ENCODE data around the gene DPP4.

DPP4 gene

DNA sequence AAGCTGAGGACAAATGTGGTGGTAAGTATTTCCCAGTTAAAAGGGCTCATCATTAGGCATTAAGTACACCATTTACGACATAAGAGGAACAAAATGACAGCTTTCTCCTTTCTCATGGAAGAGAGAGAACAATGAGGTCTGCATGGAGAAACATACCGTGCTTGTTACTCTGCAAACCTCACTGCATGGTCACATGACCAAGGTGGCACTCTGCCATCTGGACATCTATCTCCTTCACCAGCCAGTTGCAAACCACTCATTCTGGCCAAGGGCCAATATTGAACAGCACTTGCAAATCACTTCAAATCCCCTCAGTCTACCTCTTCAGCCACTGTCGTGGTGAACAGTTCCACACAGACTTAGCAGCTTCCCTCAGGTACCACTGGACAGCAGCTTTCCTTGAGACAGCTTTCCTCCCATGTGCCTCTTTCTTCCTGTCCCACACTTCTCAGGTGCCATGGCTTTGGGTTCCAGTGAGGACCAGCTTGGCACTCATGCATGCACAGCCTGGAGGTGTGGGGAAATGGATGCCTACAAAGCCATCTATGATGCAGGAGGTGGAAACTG lies 29.5 kb upstream of the DPP4 start:
- Histone ChIP-seq H3K4me1 (ENCODE audit: control insufficient read depth, insufficient read depth, low read length) (no peaks in the 10 kb centered on the region), H3K27me3 (ENCODE audit: control insufficient read depth, insufficient read depth, low read length) (no peaks in the 10 kb centered on the region), H3K9ac (ENCODE audit: low read length) (no peak overlapping the region), H3K36me3 (ENCODE audit: control insufficient read depth, insufficient read depth, low read length) (no peaks in the 10 kb centered on the region), H3K4me3 (ENCODE audit: low read length) (no peak overlapping the region), H3K27ac (ENCODE audit: low read depth, low read length) (no peak overlapping the region)

DNA sequence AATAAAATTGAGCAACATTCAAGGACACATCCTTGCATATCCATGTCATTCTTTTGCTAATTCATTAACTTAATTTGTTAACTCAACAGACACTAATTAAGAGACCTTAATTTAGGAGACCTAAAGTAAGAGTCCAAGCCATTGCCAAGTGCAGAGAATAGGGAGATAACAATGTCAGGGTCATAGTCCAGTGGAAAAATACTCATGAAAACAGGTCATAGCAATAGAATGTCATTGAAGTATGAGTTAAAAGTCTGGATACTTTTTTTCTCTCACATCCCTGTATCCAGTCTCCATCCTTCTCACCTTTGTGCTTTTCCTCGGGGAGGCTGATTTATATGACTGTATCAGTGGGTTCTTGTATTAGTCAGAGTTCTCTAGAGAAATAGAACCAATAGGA lies 26.6 kb upstream of the DPP4 start:
- Histone ChIP-seq H3K27me3 (ENCODE audit: control insufficient read depth, insufficient read depth, low read length) (no peaks in the 10 kb centered on the region), H3K9ac (ENCODE audit: low read length) (no peak overlapping the region), H3K4me3 (ENCODE audit: low read length) (no peak overlapping the region), H3K36me3 (ENCODE audit: control insufficient read depth, insufficient read depth, low read length) (no peaks in the 10 kb centered on the region), H3K27ac (ENCODE audit: low read depth, low read length) (no peak overlapping the region), H3K4me1 (ENCODE audit: control insufficient read depth, insufficient read depth, low read length) (no peaks in the 10 kb centered on the region)

DNA sequence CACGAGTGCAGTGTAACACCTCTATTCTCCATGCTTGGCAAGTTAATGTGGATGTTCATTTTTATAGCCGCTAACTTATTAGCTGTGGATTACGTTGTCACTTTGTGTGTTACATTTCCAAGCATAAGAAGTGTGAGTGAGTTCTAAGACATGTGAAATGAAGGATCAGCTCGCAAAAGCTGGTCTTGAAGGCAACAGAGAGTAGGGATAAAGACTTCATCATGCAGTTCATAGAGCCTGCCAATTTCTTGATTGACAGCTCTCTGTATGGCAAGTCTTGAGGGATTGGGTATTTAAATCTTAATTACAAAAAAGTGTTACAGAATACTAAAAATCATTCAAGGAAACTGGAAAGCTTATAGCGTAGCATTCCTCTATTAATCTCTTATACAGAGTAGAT lies 25.8 kb upstream of the DPP4 start:
- Histone ChIP-seq H3K36me3 (ENCODE audit: control insufficient read depth, insufficient read depth, low read length) (no peaks in the 10 kb centered on the region), H3K4me3 (ENCODE audit: low read length) (no peak overlapping the region), H3K27ac (ENCODE audit: low read depth, low read length) (no peak overlapping the region)

DNA sequence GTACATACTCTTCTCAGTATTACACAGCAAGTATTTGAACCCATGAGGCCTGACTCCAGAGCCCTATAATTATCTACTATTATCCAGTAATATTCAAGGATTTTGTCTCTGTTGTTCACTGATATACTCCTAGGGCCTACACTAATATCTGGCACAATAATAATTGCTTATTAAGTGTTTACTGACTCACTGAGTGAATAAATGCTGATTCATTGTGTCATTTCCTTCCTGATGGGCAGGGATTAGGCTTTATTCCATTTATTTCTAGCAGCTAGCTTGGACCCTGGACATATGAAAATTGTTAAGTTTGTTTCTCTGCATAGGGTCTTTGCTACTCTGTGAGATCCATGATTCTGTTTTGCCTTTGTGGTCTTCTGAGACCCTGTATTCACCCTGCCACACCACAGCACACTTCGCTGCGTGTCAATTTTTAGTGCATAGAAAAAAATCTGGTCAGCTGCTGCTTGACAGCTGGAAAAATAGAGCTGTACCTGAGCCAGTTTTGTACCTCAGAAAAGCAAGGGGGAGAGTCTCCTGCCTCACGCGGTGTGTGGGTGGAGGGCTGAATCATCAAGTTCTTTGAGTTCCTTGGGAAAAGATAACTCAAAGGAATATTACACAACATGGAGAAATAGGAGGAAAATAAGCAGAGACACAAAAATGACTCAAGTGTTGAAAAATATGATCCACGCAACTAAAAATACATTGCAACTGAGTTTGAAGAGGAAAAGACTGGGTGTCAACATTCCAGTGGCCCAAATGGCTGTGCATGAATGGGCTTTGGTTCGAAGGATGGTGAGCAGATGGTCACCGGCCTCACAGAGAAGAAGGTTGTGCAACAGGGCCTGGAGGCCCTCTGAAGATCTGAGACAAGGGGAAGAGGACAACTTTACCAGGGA lies 18.9 kb upstream of the DPP4 start:
- Histone ChIP-seq H3K4me1 (ENCODE audit: control insufficient read depth, insufficient read depth, low read length) (no peaks in the 10 kb centered on the region), H3K36me3 (ENCODE audit: control insufficient read depth, insufficient read depth, low read length) (no peaks in the 10 kb centered on the region), H3K4me3 (ENCODE audit: low read length) (no peak overlapping the region), H3K27me3 (ENCODE audit: control insufficient read depth, insufficient read depth, low read length) (no peaks in the 10 kb centered on the region), H3K27ac (ENCODE audit: low read depth, low read length) (no peak overlapping the region), H3K9ac (ENCODE audit: low read length) (no peak overlapping the region)

More for the DNA sequence above, 25.8 kb upstream of the DPP4 start:
- H3K9ac ChIP-seq (ENCODE audit: low read length) = no peak overlapping the region
- no peaks in the 10 kb centered on the region for H3K27me3 ChIP-seq (ENCODE audit: control insufficient read depth, insufficient read depth, low read length)
- H3K4me1 ChIP-seq (ENCODE audit: control insufficient read depth, insufficient read depth, low read length) = no peaks in the 10 kb centered on the region

GRCh38 chr2:162092008-162092390 lies 18.0 kb upstream of the DPP4 start:
- Histone ChIP-seq H3K4me3 (ENCODE audit: low read length) (no peak overlapping the region), H3K4me1 (ENCODE audit: control insufficient read depth, insufficient read depth, low read length) (no peaks in the 10 kb centered on the region), H3K27me3 (ENCODE audit: control insufficient read depth, insufficient read depth, low read length) (no peaks in the 10 kb centered on the region), H3K9ac (ENCODE audit: low read length) (no peak overlapping the region), H3K27ac (ENCODE audit: low read depth, low read length) (no peak overlapping the region), H3K36me3 (ENCODE audit: control insufficient read depth, insufficient read depth, low read length) (no peaks in the 10 kb centered on the region)

- Histone ChIP-seq H3K4me3 (ENCODE audit: low read length) (no peak overlapping the region), H3K9ac (ENCODE audit: low read length) (no peak overlapping the region), H3K27me3 (ENCODE audit: control insufficient read depth, insufficient read depth, low read length) (no peaks in the 10 kb centered on the region), H3K27ac (ENCODE audit: low read depth, low read length) (no peak overlapping the region), H3K36me3 (ENCODE audit: control insufficient read depth, insufficient read depth, low read length) (no peaks in the 10 kb centered on the region), H3K4me1 (ENCODE audit: control insufficient read depth, insufficient read depth, low read length) (no peaks in the 10 kb centered on the region)
Measured at GRCh38 chr2:162091325-162092007, 17.5 kb upstream of the DPP4 start.

DNA sequence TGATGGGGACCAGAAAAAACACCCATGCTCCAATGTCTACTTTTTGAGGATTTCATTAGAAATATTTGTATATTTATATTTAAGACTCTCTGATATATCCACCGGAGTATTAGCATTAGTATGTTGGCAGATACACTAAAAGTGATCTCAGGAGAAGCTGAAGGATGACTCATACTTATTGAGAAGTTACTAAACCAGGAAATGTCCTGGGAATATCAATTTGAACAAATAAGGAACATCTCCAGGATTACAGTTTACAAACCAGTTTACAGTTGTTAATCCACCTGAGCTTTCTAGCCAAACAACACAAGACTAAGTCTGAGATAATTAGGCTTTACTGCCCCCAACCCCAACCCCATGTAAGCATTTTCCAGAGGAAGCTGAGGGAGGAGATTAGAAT lies 16.1 kb upstream of the DPP4 start:
- Histone ChIP-seq H3K27ac (ENCODE audit: low read depth, low read length) (no peak overlapping the region), H3K36me3 (ENCODE audit: control insufficient read depth, insufficient read depth, low read length) (no peaks in the 10 kb centered on the region), H3K27me3 (ENCODE audit: control insufficient read depth, insufficient read depth, low read length) (no peaks in the 10 kb centered on the region), H3K4me1 (ENCODE audit: control insufficient read depth, insufficient read depth, low read length) (no peaks in the 10 kb centered on the region), H3K4me3 (ENCODE audit: low read length) (no peak overlapping the region), H3K9ac (ENCODE audit: low read length) (no peak overlapping the region)

GRCh38 chr2:162086904-162087303 lies 12.9 kb upstream of the DPP4 start:
- Histone ChIP-seq H3K9ac (ENCODE audit: low read length) (no peak overlapping the region), H3K36me3 (ENCODE audit: control insufficient read depth, insufficient read depth, low read length) (no peaks in the 10 kb centered on the region), H3K4me3 (ENCODE audit: low read length) (no peak overlapping the region), H3K4me1 (ENCODE audit: control insufficient read depth, insufficient read depth, low read length) (no peaks in the 10 kb centered on the region), H3K27me3 (ENCODE audit: control insufficient read depth, insufficient read depth, low read length) (no peaks in the 10 kb centered on the region), H3K27ac (ENCODE audit: low read depth, low read length) (no peak overlapping the region)

GRCh38 chr2:162085090-162085891 lies 11.3 kb upstream of the DPP4 start:
- no peaks in the 10 kb centered on the region for H3K27me3 ChIP-seq (ENCODE audit: control insufficient read depth, insufficient read depth, low read length)
- no peaks in the 10 kb centered on the region for H3K36me3 ChIP-seq (ENCODE audit: control insufficient read depth, insufficient read depth, low read length)
- no peaks in the 10 kb centered on the region for H3K4me1 ChIP-seq (ENCODE audit: control insufficient read depth, insufficient read depth, low read length)
- no peak overlapping the region for H3K4me3 ChIP-seq (ENCODE audit: low read length)
- H3K9ac ChIP-seq (ENCODE audit: low read length) = no peak overlapping the region
- no peak overlapping the region for H3K27ac ChIP-seq (ENCODE audit: low read depth, low read length)

GRCh38 chr2:162084536-162084935 lies 10.5 kb upstream of the DPP4 start:
- H3K27me3 ChIP-seq (ENCODE audit: control insufficient read depth, insufficient read depth, low read length) = no peaks in the 10 kb centered on the region
- H3K27ac ChIP-seq (ENCODE audit: low read depth, low read length) = no peak overlapping the region
- no peaks in the 10 kb centered on the region for H3K4me1 ChIP-seq (ENCODE audit: control insufficient read depth, insufficient read depth, low read length)
- H3K9ac ChIP-seq (ENCODE audit: low read length) = no peak overlapping the region
- no peak overlapping the region for H3K4me3 ChIP-seq (ENCODE audit: low read length)
- no peaks in the 10 kb centered on the region for H3K36me3 ChIP-seq (ENCODE audit: control insufficient read depth, insufficient read depth, low read length)

DNA sequence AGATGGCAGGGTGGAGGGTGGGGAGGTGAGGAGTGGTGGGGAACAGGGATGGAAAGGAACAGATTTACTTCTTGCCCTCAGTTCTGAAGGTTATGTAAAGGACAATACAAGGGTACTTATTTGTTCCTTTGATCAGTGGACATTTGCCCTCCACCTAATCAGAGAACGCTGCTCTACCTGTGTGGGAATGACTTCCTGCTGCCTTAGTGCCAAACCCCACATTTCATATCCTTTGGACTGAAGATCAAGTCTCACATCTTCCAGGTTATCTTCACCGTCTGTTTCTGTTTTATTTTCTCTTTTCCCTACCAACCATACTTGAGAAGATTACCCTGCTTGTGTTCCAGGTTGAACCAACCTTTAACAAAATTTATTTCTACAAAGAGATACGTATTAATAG lies 8.7 kb upstream of the DPP4 start:
- no peak overlapping the region for H3K9ac ChIP-seq (ENCODE audit: low read length)
- H3K4me3 ChIP-seq (ENCODE audit: low read length) = no peak overlapping the region
- H3K4me1 ChIP-seq (ENCODE audit: control insufficient read depth, insufficient read depth, low read length) = no peaks in the 10 kb centered on the region
- no peak overlapping the region for H3K27ac ChIP-seq (ENCODE audit: low read depth, low read length)
- H3K36me3 ChIP-seq (ENCODE audit: control insufficient read depth, insufficient read depth, low read length) = no peaks in the 10 kb centered on the region
- no peaks in the 10 kb centered on the region for H3K27me3 ChIP-seq (ENCODE audit: control insufficient read depth, insufficient read depth, low read length)

GRCh38 chr2:162082036-162082435 lies 8.0 kb upstream of the DPP4 start:
- H3K4me3 ChIP-seq (ENCODE audit: low read length) = no peak overlapping the region
- no peak overlapping the region for H3K9ac ChIP-seq (ENCODE audit: low read length)
- H3K27ac ChIP-seq (ENCODE audit: low read depth, low read length) = no peak overlapping the region
- H3K36me3 ChIP-seq (ENCODE audit: control insufficient read depth, insufficient read depth, low read length) = no peaks in the 10 kb centered on the region
- H3K27me3 ChIP-seq (ENCODE audit: control insufficient read depth, insufficient read depth, low read length) = no peaks in the 10 kb centered on the region
- no peaks in the 10 kb centered on the region for H3K4me1 ChIP-seq (ENCODE audit: control insufficient read depth, insufficient read depth, low read length)

Data from rectal smooth muscle tissue (tissue), 1 donor.